IMR-90 (cell line): ENCODE measurements around the gene C1GALT1. TPM values are rescaled to one million over a fixed set of nuclear protein-coding genes. Genes with fewer than 3 reads are reported as not detected.

Experiments
- ATAC-seq: fragments of 200-7000 bp; cut with Tn5 transposase; 2 replicates; pipeline ENCODE4 v1.9.1; 2020; ENCODE audit warnings: low read depth, mild to moderate bottlenecking, moderate library complexity
- BruUV-seq: library from RNA; stranded (reverse); fragments of 400-500 nt; replicated peaks from 2 replicates; lab custom pipeline; 2021; lab: Mats Ljungman, UMichigan
- CTCF ChIA-PET: fragments of 300-600 bp; formaldehyde crosslinking; extraction: SDS; loops from one replicate; lab custom pipeline; 2021; ENCODE audit warnings: antibody characterized with exemption; lab: Yijun Ruan, JAX
- POLR2A ChIA-PET: fragments of 300-600 bp; sonication (Branson Sonifier 250); formaldehyde crosslinking; loops from one replicate; lab custom pipeline; 2022; ENCODE audit warnings: antibody characterized with exemption; ENCODE audit not compliant: unreplicated experiment; lab: Charles Lee
- DNase-seq: peaks from one replicate; pipeline ENCODE4 v3.0.0; 2013
- H2AFZ ChIP-seq: replicated peaks from 2 replicates; pipeline ENCODE3; 2013; ENCODE audit warnings: low read length, mild to moderate bottlenecking; ENCODE audit not compliant: poor library complexity
- H2AK5ac ChIP-seq: 2 replicates; pipeline ENCODE4 v1.6.1; 2013; ENCODE audit warnings: low read depth, low read length, inconsistent platforms
- H2AK9ac ChIP-seq: replicated peaks from 2 replicates; pipeline ENCODE3; 2013; ENCODE audit warnings: mild to moderate bottlenecking, low read depth, low read length, moderate library complexity; ENCODE audit not compliant: poor library complexity
- H2BK120ac ChIP-seq: 2 replicates; pipeline ENCODE4 v1.6.1; 2013; ENCODE audit warnings: low read depth, low read length, inconsistent platforms
- H2BK15ac ChIP-seq: 3 replicates; pipeline ENCODE4 v1.6.1; 2013; ENCODE audit warnings: low read depth, low read length, inconsistent platforms
- H2BK20ac ChIP-seq: 2 replicates; pipeline ENCODE4 v1.6.1; 2013; ENCODE audit warnings: low read depth, mild to moderate bottlenecking, inconsistent platforms, low read length, moderate library complexity
- H2BK5ac ChIP-seq: 2 replicates; pipeline ENCODE4 v1.6.1; 2013; ENCODE audit warnings: mild to moderate bottlenecking, low read depth, low read length, inconsistent platforms; ENCODE audit not compliant: poor library complexity, severe bottlenecking
- H3K14ac ChIP-seq: replicated peaks from 2 replicates; pipeline ENCODE4 v1.6.1; 2013; ENCODE audit warnings: low read depth, low read length, inconsistent platforms
- H3K18ac ChIP-seq: 2 replicates; pipeline ENCODE4 v1.6.1; 2013; ENCODE audit warnings: low read depth, low read length, control low read depth
- H3K23ac ChIP-seq: 2 replicates; pipeline ENCODE4 v1.6.1; 2013; ENCODE audit warnings: low read depth, low read length, inconsistent platforms
- H3K27ac ChIP-seq: 2 replicates; pipeline ENCODE4 v1.5.1; 2013; ENCODE audit warnings: mild to moderate bottlenecking, control low read depth, low read length; ENCODE audit not compliant: insufficient read depth
- H3K27me3 ChIP-seq: 2 replicates; pipeline ENCODE4 v1.6.1; 2013; ENCODE audit warnings: low read length; ENCODE audit not compliant: control insufficient read depth, insufficient read depth
- H3K36me3 ChIP-seq: 2 replicates; pipeline ENCODE4 v1.6.1; 2013; ENCODE audit warnings: low read length, mixed read lengths; ENCODE audit not compliant: control insufficient read depth, insufficient read depth
- H3K4ac ChIP-seq: 2 replicates; pipeline ENCODE4 v1.6.1; 2013; ENCODE audit warnings: low read depth, low read length, inconsistent platforms
- H3K4me1 ChIP-seq: 2 replicates; pipeline ENCODE4 v1.6.1; 2013; ENCODE audit warnings: low read length, mixed read lengths; ENCODE audit not compliant: control insufficient read depth, insufficient read depth
- H3K4me2 ChIP-seq: 2 replicates; pipeline ENCODE4 v1.6.1; 2013; ENCODE audit warnings: low read depth, mild to moderate bottlenecking, control low read depth, low read length, moderate library complexity
- H3K4me3 ChIP-seq: 2 replicates; pipeline ENCODE4 v1.5.1; 2013; ENCODE audit warnings: low read depth, mild to moderate bottlenecking, control low read depth, low read length, moderate library complexity; ENCODE audit not compliant: insufficient read depth
- H3K56ac ChIP-seq: 2 replicates; pipeline ENCODE4 v1.6.1; 2013; ENCODE audit warnings: low read length, inconsistent platforms; ENCODE audit not compliant: insufficient read depth; ENCODE audit errors: extremely low read depth
- H3K79me1 ChIP-seq, 2 experiments: 2 replicates each; pipeline ENCODE4 v1.6.1; 2013; ENCODE audit warnings: low read length in 2 of 2, inconsistent platforms in 1 of 2, low read depth in 1 of 2
- H3K9ac ChIP-seq: 2 replicates; pipeline ENCODE4 v1.6.1; 2013; ENCODE audit warnings: low read depth, low read length, control low read depth
- H3K9me1 ChIP-seq: 2 replicates; pipeline ENCODE4 v1.6.1; 2013; ENCODE audit warnings: low read length, inconsistent platforms; ENCODE audit not compliant: insufficient read depth
- H3K9me3 ChIP-seq: 2 replicates; pipeline ENCODE4 v1.6.1; 2013; ENCODE audit warnings: low read length; ENCODE audit not compliant: control insufficient read depth, insufficient read depth
- H4K20me1 ChIP-seq: 2 replicates; pipeline ENCODE4 v1.6.1; 2013; ENCODE audit warnings: low read length, inconsistent platforms; ENCODE audit not compliant: insufficient read depth
- H4K5ac ChIP-seq: 2 replicates; pipeline ENCODE4 v1.6.1; 2013; ENCODE audit warnings: mild to moderate bottlenecking, low read depth, low read length, control low read depth
- H4K8ac ChIP-seq, 2 experiments: 2 replicates each; pipeline ENCODE4 v1.6.1; 2013; ENCODE audit warnings: low read depth in 2 of 2, low read length in 2 of 2, control low read depth in 1 of 2, inconsistent platforms in 1 of 2
- H4K91ac ChIP-seq: 2 replicates; pipeline ENCODE4 v1.6.1; 2013; ENCODE audit warnings: low read depth, low read length, inconsistent platforms; ENCODE audit not compliant: insufficient read depth
- BHLHE40 ChIP-seq: fragments of 150-350 bp; IDR thresholded peaks from 2 replicates; pipeline ENCODE4 v1.6.1; 2016; ENCODE audit warnings: mild to moderate bottlenecking, low read depth, low read length
- CEBPB ChIP-seq: IDR thresholded peaks from 2 replicates; pipeline ENCODE4 v1.6.1; 2012; ENCODE audit warnings: low read depth, low read length, improper control_type of control experiment
- CHD1 ChIP-seq: IDR thresholded peaks from 2 replicates; pipeline ENCODE4 v1.6.1; 2012; ENCODE audit warnings: low read depth, low read length, improper control_type of control experiment
- ELK1 ChIP-seq: fragments of 150-350 bp; IDR thresholded peaks from 2 replicates; pipeline ENCODE4 v1.6.1; 2016; ENCODE audit warnings: low read depth, mild to moderate bottlenecking, low read length, moderate library complexity, borderline replicate concordance
- MAFK ChIP-seq: IDR thresholded peaks from 2 replicates; pipeline ENCODE4 v1.6.1; 2012; ENCODE audit warnings: low read depth, low read length, improper control_type of control experiment
- MAZ ChIP-seq: IDR thresholded peaks from 2 replicates; pipeline ENCODE4 v1.6.1; 2012; ENCODE audit warnings: low read depth, mild to moderate bottlenecking, low read length, improper control_type of control experiment, moderate library complexity, borderline replicate concordance
- MXI1 ChIP-seq: IDR thresholded peaks from 2 replicates; pipeline ENCODE4 v1.6.1; 2012; ENCODE audit warnings: low read depth, mild to moderate bottlenecking, low read length, moderate library complexity, borderline replicate concordance
- NFE2L2 ChIP-seq: fragments of 150-350 bp; IDR thresholded peaks from 2 replicates; pipeline ENCODE4 v1.6.1; 2016; ENCODE audit warnings: low read depth, mild to moderate bottlenecking, low read length
- POLR2A ChIP-seq: IDR thresholded peaks from 2 replicates; pipeline ENCODE4 v1.6.1; 2012; ENCODE audit warnings: mild to moderate bottlenecking, low read depth, low read length
- RAD21 ChIP-seq: IDR thresholded peaks from 2 replicates; pipeline ENCODE4 v1.6.1; 2012; ENCODE audit warnings: low read length, improper control_type of control experiment
- RCOR1 ChIP-seq: IDR thresholded peaks from 2 replicates; pipeline ENCODE4 v1.6.1; 2012; ENCODE audit warnings: mild to moderate bottlenecking, low read length, improper control_type of control experiment; ENCODE audit not compliant: insufficient replicate concordance
- USF2 ChIP-seq: fragments of 150-350 bp; IDR thresholded peaks from 2 replicates; pipeline ENCODE4 v1.6.1; 2017; ENCODE audit warnings: mild to moderate bottlenecking, antibody characterized with exemption, low read length, low read depth
- WGBS, 2 experiments: methylation state at CpG; one replicate each; pipeline versions ENCODE4 v1.1.5 to v1.1.7; 2013; ENCODE audit warnings: missing lambda C conversion rate in 2 of 2; ENCODE audit not compliant: insufficient read length in 1 of 2; ENCODE audit errors: extremely low coverage in 2 of 2; 5-methylcytosine and 5-hydroxymethylcytosine counted together
- dilution Hi-C: fragments of 300-500 bp; cut with HindIII; formaldehyde crosslinking; loops from one replicate; pipeline ENCODE4 v1.14.3; 2018; ENCODE audit warnings: low sequenced_read_pairs; ENCODE audit not compliant: unreplicated experiment
- in situ Hi-C: fragments of 300-500 bp; cut with MboI; formaldehyde crosslinking; loops from 3 replicates; pipeline ENCODE4 v1.14.3; 2019; ENCODE audit warnings: low sequenced_read_pairs, inconsistent platforms, mixed read lengths
- intact Hi-C: fragments of 100-400 bp; cut with micrococcal nuclease; formaldehyde crosslinking; loops from 2 replicates; pipeline ENCODE4 v1.10.0; 2022
- polyA plus RNA-seq, 3 experiments: library from polyadenylated mRNA; depleted of rRNA; stranded (reverse); fragments of >200 nt; gene quantifications; 2 replicates each; pipeline ENCODE4 v1.2.3, GENCODE V29; 2012; ENCODE audit warnings: low replicate concordance in 1 of 3
- total RNA-seq: library from RNA; depleted of rRNA; stranded (reverse); fragments of >200 nt; gene quantifications from 2 replicates; pipeline ENCODE4 v1.2.3, GENCODE V29; 2012

The C1GALT1 gene
- total and polyA plus RNA-seq, 2 of the 4 experiments (the other 2 are of a cell fraction), result 11.6 to 12.2 TPM

GRCh38 chr7:7134046-7134445 lies 48.3 kb upstream of the C1GALT1 start:
- intact Hi-C loops, result no loop called here
- H3K9me3 ChIP-seq, result no peaks in the 10 kb centered on the region
- no peak overlapping the region for H3K27ac ChIP-seq
- H3K27me3 ChIP-seq, result no peaks in the 10 kb centered on the region
- H3K18ac ChIP-seq, result no peak overlapping the region
- POLR2A ChIA-PET, result no interaction called here
- no peak for TF ChIP-seq POLR2A
- no peak for TF ChIP-seq BHLHE40
- no peak for TF ChIP-seq MXI1
- TF ChIP-seq RCOR1, result no peak
- no peak for TF ChIP-seq CEBPB
- TF ChIP-seq NFE2L2, result no peak
- TF ChIP-seq RAD21, result no peak
- no peak for TF ChIP-seq MAFK
- TF ChIP-seq USF2, result no peak
- no peak for TF ChIP-seq CHD1
- TF ChIP-seq MAZ, result no peak
- TF ChIP-seq ELK1, result no peak
- ATAC-seq, result no peak
- H3K79me1 ChIP-seq, result no peaks in the 10 kb centered on the region
- H4K20me1 ChIP-seq, result no peaks in the 10 kb centered on the region
- no peak overlapping the region for H2BK5ac ChIP-seq
- WGBS, 2 experiments, result no CpG with 5 or more reads among the region's 2 CpGs
- no peaks in the 10 kb centered on the region for H3K4me1 ChIP-seq
- H2BK15ac ChIP-seq, result no peak overlapping the region
- BruUV-seq, result no TSS peak
- no peak overlapping the region for H3K23ac ChIP-seq
- dilution Hi-C loops, result no loop called here
- DNase-seq, result no peak
- no peak overlapping the region for H2AFZ ChIP-seq
- H4K91ac ChIP-seq, result no peak overlapping the region
- H3K4me3 ChIP-seq, result no peak overlapping the region
- no peak overlapping the region for H2AK5ac ChIP-seq
- no peak overlapping the region for H3K4ac ChIP-seq
- no peak overlapping the region for H3K9ac ChIP-seq
- H2AK9ac ChIP-seq, result no peak overlapping the region
- CTCF ChIA-PET, result no interaction called here
- H3K36me3 ChIP-seq, result no peaks in the 10 kb centered on the region
- H3K9me1 ChIP-seq, result no peaks in the 10 kb centered on the region
- H2BK120ac ChIP-seq, result no peak overlapping the region
- no peak overlapping the region for H3K14ac ChIP-seq
- no peak overlapping the region for H3K56ac ChIP-seq
- H3K4me2 ChIP-seq, result no peak overlapping the region
- in situ Hi-C loops, result no loop called here
- no peak overlapping the region for H4K5ac ChIP-seq
- H2BK20ac ChIP-seq, result no peak overlapping the region
- no peak overlapping the region for H4K8ac ChIP-seq
